Left renal pelvis (tissue), 4 donors: Measurements from ENCODE around the gene GOLGA2. TPM values are rescaled to one million over a fixed set of nuclear protein-coding genes. Genes with fewer than 3 reads are reported as not detected.

Experiments used
- DNase-seq, 4 donors: peaks; one replicate each; pipeline ENCODE4 v3.0.0-alpha.2; 2013; ENCODE audit warnings: low read depth in 4 of 4, low spot score in 3 of 4
- polyA plus RNA-seq, 4 donors: library from polyadenylated mRNA; unstranded; fragments of 120-200 nt; gene quantifications; one replicate each; pipeline ENCODE4 v1.2.1, GENCODE V29; 2013; ENCODE audit not compliant: insufficient read length in 4 of 4

GOLGA2 gene, protein sequence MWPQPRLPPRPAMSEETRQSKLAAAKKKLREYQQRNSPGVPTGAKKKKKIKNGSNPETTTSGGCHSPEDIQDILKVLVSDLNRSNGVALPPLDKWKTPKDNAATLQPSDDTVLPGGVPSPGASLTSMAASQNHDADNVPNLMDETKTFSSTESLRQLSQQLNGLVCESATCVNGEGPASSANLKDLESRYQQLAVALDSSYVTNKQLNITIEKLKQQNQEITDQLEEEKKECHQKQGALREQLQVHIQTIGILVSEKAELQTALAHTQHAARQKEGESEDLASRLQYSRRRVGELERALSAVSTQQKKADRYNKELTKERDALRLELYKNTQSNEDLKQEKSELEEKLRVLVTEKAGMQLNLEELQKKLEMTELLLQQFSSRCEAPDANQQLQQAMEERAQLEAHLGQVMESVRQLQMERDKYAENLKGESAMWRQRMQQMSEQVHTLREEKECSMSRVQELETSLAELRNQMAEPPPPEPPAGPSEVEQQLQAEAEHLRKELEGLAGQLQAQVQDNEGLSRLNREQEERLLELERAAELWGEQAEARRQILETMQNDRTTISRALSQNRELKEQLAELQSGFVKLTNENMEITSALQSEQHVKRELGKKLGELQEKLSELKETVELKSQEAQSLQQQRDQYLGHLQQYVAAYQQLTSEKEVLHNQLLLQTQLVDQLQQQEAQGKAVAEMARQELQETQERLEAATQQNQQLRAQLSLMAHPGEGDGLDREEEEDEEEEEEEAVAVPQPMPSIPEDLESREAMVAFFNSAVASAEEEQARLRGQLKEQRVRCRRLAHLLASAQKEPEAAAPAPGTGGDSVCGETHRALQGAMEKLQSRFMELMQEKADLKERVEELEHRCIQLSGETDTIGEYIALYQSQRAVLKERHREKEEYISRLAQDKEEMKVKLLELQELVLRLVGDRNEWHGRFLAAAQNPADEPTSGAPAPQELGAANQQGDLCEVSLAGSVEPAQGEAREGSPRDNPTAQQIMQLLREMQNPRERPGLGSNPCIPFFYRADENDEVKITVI
- 100 to 1,000 TPM in 2 of 4 donors, 10 to 100 TPM in 2; 71.5 to 126 (median 94.2) TPM for polyA plus RNA-seq

DNA sequence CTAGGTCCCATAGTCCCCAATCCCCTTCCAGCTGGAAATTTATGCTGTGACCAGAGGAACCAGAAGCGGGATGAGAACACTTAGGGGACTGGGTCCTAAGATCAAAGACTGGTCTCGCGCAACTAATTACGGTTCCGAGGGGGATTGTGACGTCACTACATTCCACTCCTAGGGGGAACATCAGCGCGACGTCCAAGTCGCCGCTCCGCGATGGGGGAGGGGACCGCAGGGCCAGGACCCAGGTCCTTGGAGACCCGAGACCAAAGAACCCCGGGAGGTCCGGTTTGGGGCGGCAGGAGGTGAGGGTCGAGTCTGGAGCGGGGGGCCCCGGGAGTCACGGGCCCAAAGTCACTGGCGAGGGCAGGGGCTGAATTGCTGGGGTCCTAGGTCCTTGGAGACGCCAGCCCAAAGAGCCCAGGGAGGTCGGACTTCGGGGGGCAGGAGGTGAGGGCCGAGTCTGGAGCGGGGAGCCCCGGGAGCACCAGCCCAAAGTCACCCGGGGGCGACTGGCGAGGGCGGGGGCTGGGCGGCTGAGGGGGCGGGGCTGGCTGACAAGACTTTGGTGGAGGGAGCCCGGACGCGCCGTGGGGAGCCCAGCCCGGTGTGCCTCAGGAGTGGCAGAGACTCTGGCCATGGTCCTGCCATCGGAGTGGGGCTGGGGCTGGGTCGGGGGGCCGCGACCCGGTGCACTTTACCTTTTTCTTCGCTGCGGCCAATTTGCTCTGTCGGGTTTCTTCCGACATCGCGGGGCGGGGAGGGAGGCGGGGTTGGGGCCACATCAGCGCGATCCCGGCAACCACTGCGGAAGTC lies at the start of gene GOLGA2:
Gene GOLGA2 (minus strand): TSS at position 810 of the 810 bp plus-strand sequence. CDS start 31 bp downstream, at position 779.
- peak in 1 of 4 donors; percentile 51 for DNase-seq

DNA sequence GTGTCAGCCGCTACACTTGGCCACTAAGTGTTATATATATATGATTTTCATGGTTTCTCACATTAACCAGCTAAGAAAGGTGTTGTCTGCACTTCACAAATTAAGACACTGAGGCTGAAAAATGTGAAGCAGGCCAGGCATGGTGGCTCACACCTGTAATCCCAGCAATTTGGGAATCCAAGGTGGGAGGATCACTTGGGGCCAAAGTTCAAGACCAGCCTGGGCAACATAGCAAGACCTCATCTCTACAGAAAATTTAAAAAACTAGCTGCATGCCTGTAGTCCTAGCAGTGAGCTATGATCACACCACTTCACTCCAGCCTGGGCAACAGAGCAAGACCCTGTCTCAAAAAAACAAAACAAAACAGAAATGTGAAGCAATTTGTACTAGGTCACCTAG lies 48.6 kb upstream of the GOLGA2 start:
- no peak for DNase-seq

DNA sequence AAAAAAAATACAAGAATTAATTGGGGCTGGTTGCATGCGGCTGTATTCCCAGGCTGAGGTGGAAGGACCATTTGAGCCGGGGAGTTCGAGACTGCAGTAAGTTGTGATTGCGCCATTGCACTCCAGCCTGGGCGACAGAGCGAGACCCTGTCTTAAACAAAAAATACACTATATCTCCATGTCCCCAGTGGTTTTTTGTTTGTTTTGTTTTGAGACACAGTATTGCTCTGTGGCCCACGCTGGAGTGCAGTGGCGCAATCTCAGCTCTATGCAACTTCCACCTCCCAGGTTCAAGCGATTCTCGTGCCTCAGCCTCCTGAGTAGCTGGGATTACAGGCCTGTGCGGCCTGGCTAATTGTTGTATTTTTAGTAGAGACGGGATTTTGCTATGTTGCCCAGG lies 48.0 kb upstream of the GOLGA2 start:
- DNase-seq = no peak

DNA sequence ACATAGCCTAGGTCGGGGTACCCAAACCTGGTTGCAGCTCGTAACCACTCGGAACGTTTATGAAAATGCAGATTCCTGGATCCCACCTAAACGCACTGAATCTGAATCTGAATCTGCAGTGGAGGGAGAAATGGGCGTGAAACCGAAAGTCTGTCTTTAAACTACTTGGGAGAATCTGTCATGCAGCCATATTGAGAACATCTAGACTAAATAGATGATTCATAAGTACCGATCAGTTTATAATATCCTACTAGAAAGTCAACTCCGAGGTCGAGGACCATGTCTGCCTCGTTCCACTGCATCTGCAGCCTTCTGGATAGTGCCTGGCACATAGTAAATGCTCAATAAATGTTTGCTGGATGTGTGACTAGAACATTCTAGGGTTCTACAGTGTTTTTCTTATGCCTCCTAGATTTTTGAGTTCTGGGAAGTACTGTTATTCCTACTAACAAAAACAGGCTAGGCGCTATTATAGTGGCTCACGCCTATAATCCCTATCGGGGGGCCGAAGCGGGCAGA lies 47.5 kb upstream of the GOLGA2 start:
- DNase-seq = no peak

DNA sequence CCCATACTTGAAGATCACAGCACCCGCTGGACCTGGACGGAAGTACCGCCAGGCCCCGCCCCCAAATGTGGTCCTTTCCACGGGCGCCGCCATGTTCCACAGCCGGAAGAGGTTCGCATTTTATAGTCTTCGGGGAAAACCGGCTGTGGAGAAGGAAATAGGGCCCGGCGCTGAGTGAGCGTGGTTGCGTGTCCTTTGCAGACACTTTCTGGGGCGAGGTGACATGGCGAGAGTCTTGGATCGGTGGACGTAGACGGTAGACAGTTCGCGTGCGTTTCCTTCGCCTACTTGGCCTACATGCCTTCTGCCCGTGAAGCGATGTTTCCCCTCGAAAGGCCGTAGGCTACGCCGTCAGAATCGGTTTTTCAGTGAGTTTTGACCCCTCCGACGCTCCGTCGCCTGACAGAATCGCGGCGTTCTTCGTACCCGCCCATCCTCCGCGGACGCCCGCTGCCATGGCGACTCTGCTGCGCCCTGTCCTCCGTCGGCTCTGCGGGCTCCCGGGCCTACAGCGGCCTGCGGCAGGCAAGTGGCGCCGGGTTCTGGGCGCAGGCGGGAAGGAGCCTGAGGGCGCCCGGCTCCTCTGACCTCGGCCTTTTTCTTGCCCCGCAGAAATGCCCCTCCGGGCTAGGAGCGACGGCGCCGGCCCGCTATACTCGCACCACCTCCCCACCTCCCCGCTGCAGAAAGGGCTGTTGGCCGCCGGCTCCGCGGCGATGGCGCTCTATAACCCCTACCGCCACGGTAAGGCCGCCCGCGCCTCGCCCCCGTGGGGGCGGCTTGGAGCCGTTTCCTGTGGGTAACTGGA lies 46.8 kb upstream of the GOLGA2 start, which contains the start of the genes COQ4 and TRUB2:
Gene COQ4 (plus strand): TSS at position 436 of the 808 bp plus-strand sequence. CDS start 20 bp downstream, at position 456.
Gene TRUB2 (minus strand): TSS at position 44 of the 808 bp plus-strand sequence. CDS start 39 bp downstream, at position 5.
- peak; percentile 92 to 96 (median 92) for DNase-seq

DNA sequence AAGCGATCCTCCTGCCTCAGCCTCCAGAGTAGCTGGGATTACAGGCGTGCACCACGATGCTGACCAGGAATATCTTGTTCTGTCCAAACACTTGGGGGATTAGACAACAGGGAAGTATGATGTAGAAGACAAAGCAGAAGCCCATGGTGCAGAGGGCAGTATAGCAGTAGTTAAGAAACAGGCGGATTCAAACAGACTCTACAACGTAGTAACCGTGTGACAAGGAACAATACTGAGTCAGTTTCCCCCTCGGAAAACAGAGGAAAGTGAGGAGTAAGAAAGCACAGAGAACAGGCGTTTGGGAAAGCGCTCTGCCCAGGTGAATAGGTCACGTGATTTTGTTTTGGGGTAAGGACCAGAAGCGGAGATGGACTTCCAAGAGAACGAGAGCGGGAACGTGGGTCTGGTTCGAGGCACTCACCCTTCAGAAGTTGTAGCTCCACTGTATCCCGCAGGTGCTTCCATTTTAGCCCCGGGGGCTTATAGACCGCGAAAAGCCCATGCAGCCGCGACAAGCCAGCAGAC lies 46.1 kb upstream of the GOLGA2 start:
- DNase-seq = no peak

DNA sequence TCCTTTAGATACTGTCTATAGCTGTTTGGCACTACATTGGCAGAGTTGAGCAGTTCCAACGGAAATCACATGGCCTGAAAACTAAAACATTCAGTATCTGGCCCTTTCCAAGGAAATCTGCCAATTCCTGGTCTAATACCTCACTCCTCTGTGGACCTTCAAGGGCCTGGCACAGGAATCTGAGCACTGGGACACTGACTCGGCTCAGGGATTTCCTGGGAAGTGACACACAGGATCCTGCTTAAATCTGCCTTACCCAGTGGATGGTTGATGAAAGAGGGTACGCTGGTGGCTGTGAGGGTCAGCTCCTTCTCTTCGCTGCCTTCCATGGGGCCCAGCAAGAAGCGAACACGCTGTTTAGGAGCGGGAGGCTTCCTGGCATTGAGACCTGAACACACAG lies 45.5 kb upstream of the GOLGA2 start:
- DNase-seq = no peak

DNA sequence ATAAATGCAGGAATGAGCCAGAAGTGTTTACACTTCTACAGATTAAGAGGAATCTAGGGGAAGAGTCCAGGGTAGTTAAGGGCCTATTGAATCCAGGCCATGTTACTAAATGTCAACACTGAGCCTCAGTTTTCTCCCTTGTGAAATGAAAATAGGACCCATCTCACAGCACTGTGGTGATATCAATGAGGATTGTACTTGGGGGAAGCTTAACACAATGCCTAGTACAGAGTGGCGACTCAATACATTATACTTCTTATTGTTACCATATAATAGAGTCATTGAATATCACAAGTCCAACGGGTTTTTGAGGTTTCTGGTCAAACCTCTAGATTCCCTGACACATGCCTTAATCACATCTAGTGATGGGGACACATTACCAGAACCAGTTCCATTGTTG lies 41.8 kb upstream of the GOLGA2 start:
- no peak for DNase-seq

DNA sequence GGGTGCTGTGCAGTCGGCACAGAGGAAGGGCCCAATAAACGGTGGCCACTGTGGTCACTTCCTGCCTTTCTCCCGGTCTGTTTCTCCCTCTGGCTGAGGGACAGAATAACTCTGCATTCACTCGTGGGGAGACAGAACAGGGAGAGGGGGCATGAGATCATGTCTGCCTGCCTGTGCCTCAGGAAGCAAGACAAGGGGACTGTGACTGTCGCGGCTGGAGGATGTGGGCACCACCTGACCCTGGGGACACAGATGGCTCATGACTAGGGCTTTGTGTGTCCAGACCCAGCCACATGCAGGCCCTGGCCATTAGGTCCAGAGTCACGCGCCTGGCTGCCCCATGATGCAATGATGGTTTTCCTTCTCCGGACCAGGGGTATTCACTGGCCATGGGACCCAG lies 40.6 kb upstream of the GOLGA2 start:
- DNase-seq = no peak

DNA sequence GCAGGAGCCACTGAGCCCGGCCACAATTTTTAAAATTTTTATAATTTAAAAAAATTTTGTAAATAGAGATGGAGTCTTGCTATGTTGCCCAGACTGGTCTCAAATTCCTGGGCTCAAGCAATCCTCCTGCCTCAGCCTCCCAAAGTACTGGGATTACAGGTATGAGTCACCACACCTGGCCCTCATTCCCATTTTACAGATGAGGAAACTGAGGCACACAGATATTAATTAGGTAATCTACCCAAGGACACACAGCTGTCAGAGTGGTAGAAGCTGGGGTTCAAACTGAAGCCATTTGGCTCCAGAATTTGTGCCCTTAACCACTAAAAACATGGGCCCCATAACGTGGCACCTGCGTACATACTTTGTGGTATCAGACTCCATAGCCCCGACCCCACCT lies 38.9 kb upstream of the GOLGA2 start:
- DNase-seq = no peak

DNA sequence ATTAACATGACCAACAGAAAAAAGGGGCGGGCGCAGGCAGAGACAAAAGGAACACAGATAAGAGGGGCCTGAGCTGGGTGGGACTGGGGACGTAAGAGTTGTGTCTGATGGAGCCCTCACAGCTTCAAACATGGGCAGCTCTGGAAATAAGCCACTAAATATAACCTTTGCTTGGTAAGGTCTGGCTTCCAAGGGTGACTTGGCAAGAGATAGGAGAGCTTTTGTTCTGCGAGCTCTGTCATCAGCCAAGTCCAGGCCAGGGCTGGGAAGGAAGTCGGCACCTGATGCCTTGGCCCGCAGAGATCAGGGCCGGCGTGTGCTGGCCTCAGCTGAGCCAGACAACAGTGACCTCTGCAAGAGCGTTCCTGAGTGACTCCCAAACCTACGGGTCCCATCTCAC lies 34.7 kb upstream of the GOLGA2 start:
- DNase-seq = no peak

DNA sequence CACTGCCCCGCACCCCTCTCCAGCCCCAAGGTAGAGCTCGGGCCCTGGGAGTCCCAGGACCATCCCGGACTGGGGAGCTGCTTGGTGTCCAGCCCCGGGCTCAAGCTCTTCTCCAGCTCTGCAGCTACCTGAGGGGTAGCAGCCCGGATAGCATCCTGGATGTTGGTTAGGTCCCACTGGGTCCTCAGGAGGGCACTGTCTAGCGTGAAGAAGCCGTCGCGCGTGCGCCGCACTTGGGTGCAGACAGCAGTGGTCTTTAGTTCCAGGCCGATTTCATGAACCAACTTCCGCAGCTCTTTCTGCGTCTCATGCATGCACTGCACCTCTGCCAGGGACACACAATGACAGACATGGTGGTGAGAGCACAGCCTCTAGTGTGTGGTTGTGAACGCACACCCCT lies 33.7 kb upstream of the GOLGA2 start:
- no peak for DNase-seq

DNA sequence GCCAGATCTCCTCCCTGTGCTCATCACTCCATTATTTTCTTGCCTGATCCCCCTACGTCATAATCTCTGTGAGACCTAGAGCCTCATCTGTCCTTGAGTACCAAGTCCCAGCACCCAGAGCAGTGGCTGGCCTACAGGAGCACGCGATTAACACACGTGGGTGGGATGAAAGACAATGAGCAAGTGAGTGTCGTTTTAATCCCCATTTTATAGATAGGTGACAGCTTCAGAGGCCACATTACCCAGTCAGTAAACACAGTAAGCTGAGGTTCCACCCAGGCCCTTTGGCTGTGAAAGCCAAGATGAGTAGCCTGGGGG lies 29.1 kb upstream of the GOLGA2 start:
- DNase-seq = no peak

DNA sequence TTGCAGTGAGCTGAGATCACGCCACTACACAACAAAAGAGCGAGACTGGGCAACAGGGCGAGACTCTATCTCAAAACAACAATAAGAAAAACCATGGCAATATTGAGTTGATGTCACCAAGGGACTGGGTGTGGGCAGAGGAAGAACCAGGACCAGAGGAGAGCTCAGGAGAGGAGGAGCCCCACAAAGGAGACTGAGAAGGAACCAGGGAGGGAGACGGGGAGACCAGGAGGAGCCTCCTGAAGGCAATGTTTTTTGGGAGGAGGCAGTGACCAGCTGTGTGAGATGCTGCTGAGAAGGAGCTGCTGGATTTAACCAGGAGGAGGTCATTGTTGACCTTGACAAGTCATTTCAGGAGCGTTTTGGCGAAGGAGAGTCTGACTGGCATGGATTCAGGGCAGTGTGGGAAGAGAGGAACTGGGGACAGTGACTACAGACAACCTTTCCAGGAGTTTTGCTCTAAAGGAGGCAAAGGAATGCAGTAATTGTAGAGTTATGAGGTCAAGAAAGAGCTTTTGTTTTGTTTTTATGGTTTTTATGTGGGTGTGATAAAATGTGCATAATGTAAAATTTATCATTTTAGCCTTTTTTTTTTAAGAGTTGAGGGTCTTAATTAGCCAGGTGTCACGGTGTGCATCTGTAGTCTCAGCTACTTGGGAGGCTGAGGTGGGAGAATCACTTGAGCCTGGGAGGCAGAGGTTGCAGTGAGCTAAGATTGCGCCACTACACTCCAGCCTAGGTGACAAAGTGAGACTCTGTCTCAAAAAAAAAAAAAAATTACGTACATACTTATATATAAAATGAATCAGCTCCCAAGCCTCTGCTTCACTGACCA lies 28.5 kb upstream of the GOLGA2 start:
- DNase-seq = no peak

DNA sequence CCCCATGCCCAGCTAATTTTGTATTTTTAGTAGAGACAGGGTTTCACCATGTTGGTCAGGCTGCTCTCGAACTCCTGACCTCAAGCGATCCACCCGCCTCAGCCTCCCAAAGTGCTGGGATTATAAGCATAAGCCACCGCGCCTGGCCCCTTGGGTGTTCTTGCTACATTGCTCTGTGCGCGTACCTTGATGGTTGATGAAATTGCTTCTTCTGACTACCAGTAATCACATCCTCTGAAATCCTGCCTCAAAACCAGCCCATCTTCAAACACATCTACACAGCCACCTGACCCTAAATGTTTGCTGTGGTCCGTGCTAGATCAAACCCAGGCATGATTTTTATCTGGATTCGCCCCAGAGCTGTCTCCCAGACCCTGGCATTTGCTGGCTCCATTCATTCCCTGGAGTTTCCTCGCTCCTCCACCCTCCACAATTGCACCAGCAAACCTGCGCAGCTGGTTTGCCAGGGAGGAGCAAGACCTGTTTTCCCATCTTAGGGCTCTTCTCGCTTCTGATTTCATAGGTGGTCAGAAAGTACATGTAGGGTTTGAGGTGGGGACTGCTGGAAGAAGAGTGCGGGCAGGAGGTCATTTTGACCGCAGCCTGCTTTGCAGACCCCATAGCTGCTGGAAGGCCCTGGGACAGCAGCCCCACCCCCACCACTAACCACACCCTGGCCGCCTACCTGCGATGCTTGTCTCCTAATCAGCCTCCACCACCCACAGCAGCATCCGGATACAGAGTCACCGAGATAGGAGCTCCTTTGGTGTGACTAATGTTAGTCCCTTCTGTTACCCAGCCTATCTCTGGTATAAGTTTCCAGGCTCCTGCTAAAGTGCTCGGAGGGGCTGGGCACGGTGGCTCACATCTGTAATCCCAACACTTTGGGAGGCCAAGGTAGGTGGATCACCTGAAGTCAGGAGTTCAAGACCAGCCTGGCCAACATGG lies 23.0 kb upstream of the GOLGA2 start:
- no peak for DNase-seq

DNA sequence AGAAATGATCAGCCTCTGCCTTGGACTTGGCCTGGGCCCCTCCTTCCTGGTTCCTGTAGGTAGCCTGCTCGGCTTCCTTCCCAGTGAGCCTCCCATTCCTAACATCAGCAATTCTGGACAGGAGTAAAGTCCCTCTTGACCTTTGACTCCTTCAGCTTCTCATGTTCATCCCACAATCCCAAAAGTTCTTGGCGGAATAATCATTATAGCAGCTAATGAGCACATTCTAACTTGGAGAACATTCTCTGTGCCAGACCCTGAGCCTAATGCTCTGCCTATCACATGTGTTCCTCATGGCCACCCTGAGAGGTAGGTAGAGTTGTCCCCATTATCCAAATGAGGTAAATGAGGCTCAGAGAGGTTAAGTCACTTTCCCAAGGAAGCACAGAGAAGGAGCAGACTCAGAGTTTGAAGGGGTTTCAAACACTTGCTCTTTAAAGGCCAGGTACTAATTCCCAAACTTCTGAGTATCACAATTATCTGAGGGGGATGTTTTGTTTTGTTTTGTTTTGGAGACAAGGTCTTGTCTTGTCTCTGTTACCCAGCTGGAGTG lies 21.5 kb upstream of the GOLGA2 start:
- DNase-seq = no peak
